ENCODE data around the gene DMKN. TPM values are rescaled to one million over a fixed set of nuclear protein-coding genes. Genes with fewer than 3 reads are reported as not detected.
A peak's percentile ranks its signal among the peaks of the same experiment; 100 is the strongest.

The DMKN gene
- polyA plus RNA-seq, 2 of the 4 experiments (the other 2 are of a cell fraction): 21.5 to 40.6 TPM

DNA sequence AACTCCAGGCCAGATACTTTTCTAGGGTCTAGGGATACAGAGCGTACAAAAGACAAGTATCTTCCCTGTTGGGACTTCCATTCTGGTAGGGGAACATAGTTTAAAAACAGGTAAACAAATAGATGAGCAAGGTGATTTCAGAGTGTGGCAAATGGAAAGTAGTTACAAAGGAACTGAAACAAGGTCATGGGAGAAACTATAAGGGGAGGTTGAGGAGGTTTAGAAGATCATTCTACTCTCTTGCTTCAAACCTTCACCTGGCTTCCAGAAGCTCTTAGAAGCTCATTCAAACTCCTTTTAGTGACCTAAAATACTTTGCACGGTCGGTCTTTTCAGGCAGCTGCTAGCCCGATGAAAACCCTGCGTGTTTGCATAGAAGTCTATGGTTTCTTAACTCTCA lies 56.3 kb downstream of the DMKN start (continued):
- TF ChIP-seq JUN (IDR thresholded peaks at IDR 0.05): no peak
- TF ChIP-seq TP53 (CRISPR knock-in tag; IDR thresholded peaks at IDR 0.05): no peak
- TF ChIP-seq SREBF2 (IDR thresholded peaks at IDR 0.05): no peak
- TF ChIP-seq CHD2 (IDR thresholded peaks at IDR 0.05; ENCODE audit: low read length, partially characterized antibody): no peak

DNA sequence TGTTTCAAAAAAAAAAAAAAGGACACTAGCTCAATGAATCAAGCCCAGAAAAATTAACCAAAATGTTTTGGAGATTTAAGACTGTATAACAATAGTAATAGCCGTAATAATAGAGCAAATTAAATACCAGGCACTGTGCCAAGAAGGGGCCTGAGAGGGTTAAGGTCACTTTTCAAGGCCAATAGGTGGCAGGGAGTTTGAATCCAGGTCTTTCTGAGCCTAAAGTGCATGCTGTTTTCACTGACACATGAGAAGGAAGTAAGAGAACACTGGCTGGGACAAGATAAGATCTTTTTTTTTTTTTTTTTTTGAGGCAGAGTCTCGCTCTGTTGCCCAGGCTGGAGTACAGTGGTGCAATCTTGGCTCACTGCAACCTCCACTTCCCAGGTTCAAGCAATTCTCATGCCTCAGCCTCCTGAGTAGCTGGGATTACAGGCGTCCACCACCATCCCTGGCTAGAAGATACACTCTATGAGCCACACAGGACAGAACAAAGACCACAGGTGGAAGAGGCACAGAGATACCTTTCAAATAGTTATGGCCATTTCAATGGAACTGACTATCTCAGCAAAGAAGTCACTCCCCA lies 57.7 kb downstream of the DMKN start:
- ChIA-PET CTCF (interaction anchor here (0.9 to 8.5 kb wide), 4 partner anchors 15 to 55 kb away, joined by 3 to 67 read pairs (median 8); no protein-coding TSS in a partner anchor), POLR2A (interaction anchor here (0.6 kb wide), 1 partner anchor 150 kb away, joined by 5 read pairs; no protein-coding TSS in a partner anchor)
- TF ChIP-seq BHLHE40 (IDR thresholded peaks at IDR 0.05; ENCODE audit: low read depth, low read length) (no peak), NR3C1 (IDR thresholded peaks at IDR 0.05) (no peak), FOXS1 (CRISPR knock-in tag; IDR thresholded peaks at IDR 0.05) (no peak), HEYL (CRISPR knock-in tag; IDR thresholded peaks at IDR 0.05) (no peak), POLR2AphosphoS2 (conservative IDR thresholded peaks at IDR 0.05; ENCODE audit: low read length) (no peak)
- Histone ChIP-seq H3K4me3 (no peak overlapping the region), H3K27ac (no peak overlapping the region), H3K4me1 (peaks cover 17% of the 10 kb centered on the region), H3K9me3 (no peaks in the 10 kb centered on the region), H3K4me2 (no peak overlapping the region)
- no peak for ATAC-seq
- DNase-seq (ENCODE audit: low read depth in 1 of 2, low spot score in 1 of 2): no peak
- 66% methylated on average over 3 of the region's 3 CpGs for WGBS (ENCODE audit: missing lambda C conversion rate)
- no peak for FAIRE-seq

DNA sequence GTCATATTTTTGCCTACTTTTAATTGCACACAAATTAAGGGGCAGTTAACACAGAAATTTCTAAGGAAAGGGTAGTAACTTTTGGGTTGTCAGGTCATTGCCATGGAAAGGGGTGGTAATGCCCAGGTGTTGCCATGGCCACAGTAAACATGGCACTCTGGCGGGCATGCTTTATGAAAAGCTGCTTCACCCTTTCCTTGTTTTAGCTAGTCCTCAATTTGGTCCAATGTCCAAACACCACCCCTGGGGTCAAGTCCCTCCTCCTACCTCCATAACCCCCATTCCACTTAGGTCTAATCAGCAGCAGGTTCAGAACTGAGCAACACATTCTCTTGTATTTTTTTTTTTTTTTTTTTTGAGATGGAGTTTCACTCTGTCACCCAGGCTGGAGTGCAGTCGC lies 58.8 kb downstream of the DMKN start:
- Histone ChIP-seq H3K4me1 (peaks cover 14% of the 10 kb centered on the region), H3K4me3 (no peak overlapping the region), H3K27ac (no peak overlapping the region), H3K4me2 (no peak overlapping the region), H3K9me3 (no peaks in the 10 kb centered on the region)
- POLR2A ChIA-PET: no interaction called here
- TF ChIP-seq ZNF302 (CRISPR knock-in tag; IDR thresholded peaks at IDR 0.05): no peak
- TF ChIP-seq KDM5A (IDR thresholded peaks at IDR 0.05): no peak
- TF ChIP-seq FOSL2 (IDR thresholded peaks at IDR 0.05): no peak
- no peak for TF ChIP-seq FOSL2 (CRISPR knock-in tag; IDR thresholded peaks at IDR 0.05)
- TF ChIP-seq, protein P1, sequence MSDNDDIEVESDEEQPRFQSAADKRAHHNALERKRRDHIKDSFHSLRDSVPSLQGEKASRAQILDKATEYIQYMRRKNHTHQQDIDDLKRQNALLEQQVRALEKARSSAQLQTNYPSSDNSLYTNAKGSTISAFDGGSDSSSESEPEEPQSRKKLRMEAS (IDR thresholded peaks at IDR 0.05): no peak
- TF ChIP-seq CBX8 (IDR thresholded peaks at IDR 0.05): no peak
- 90% methylated on average over 2 of the region's 2 CpGs for WGBS (ENCODE audit: missing lambda C conversion rate)
- CTCF ChIA-PET: interaction anchor here (0.9 to 8.5 kb wide), 6 partner anchors 10 to 102 kb away, joined by 3 to 67 read pairs (median 8); no protein-coding TSS in a partner anchor
- no peak for DNase-seq (ENCODE audit: low read depth in 1 of 2, low spot score in 1 of 2)
- ATAC-seq: no peak
- FAIRE-seq: peak; percentile 28

DNA sequence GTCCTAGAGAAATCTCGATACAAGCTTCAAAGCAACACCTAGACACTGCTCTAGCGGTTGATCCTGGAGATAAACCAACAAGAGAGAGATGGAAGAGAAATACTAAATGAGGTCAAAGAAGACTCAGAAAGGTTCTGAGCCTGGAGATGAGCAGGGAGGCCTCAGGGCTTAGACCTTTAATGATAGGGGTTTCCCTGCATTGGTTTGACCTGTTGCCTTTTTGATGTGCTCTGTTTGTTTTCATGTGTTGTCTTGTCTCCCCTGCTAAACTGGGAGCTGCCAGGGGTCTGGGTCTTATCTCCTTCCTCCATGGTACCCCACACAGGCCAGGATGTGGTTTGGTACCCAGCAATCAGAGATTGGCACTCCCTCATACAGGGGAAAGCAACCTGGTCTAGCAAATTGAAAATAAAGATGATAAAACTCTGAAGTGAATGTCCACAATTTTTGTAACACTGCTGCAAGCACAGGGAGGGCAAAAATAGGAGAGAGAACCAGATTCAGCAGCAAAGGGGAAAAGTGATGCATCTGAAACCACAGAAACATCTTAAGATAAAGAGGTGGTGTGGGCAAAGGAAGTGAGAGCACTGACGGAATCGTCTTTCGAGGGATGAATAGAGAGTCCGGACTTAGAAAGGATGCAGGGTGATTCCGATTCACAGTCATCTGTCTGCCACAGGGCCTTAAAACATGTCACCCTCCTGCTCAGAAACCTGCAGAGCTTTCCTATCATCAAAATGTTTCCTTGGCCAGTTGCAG lies 61.9 kb downstream of the DMKN start:
- H3K4me2 ChIP-seq: no peak overlapping the region
- no peak for DNase-seq (ENCODE audit: low read depth in 1 of 2, low spot score in 1 of 2)
- WGBS (ENCODE audit: missing lambda C conversion rate): 66% methylated on average over 7 of the region's 7 CpGs
- H3K9me3 ChIP-seq: no peaks in the 10 kb centered on the region
- H3K27ac ChIP-seq: no peak overlapping the region
- TF ChIP-seq TP53 (CRISPR knock-in tag; IDR thresholded peaks at IDR 0.05) (no peak), HOXA7 (CRISPR knock-in tag; IDR thresholded peaks at IDR 0.05) (no peak), HOXB13 (CRISPR knock-in tag; IDR thresholded peaks at IDR 0.05; ENCODE audit: low read depth) (no peak), SREBF2 (IDR thresholded peaks at IDR 0.05) (no peak), RCOR1 (IDR thresholded peaks at IDR 0.05; ENCODE audit: low read depth, low read length) (no peak), MAFK (IDR thresholded peaks at IDR 0.05; ENCODE audit: partially characterized antibody) (no peak), FOXS1 (CRISPR knock-in tag; IDR thresholded peaks at IDR 0.05) (no peak), MAZ (IDR thresholded peaks at IDR 0.05; ENCODE audit: borderline replicate concordance, low read depth, low read length) (no peak), BHLHE40 (IDR thresholded peaks at IDR 0.05; ENCODE audit: low read depth, low read length) (no peak)
- TF ChIP-seq, protein P2, sequence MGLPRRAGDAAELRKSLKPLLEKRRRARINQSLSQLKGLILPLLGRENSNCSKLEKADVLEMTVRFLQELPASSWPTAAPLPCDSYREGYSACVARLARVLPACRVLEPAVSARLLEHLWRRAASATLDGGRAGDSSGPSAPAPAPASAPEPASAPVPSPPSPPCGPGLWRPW (IDR thresholded peaks at IDR 0.05): no peak
- TF ChIP-seq, protein P3, sequence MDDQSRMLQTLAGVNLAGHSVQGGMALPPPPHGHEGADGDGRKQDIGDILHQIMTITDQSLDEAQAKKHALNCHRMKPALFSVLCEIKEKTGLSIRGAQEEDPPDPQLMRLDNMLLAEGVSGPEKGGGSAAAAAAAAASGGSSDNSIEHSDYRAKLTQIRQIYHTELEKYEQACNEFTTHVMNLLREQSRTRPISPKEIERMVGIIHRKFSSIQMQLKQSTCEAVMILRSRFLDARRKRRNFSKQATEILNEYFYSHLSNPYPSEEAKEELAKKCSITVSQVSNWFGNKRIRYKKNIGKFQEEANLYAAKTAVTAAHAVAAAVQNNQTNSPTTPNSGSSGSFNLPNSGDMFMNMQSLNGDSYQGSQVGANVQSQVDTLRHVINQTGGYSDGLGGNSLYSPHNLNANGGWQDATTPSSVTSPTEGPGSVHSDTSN (IDR thresholded peaks at IDR 0.05): no peak
- ChIA-PET CTCF (interaction anchor here (0.7 to 6.0 kb wide), 9 partner anchors 9 to 195 kb away, joined by 3 to 25 read pairs (median 5); no protein-coding TSS in a partner anchor), POLR2A (interaction anchor here (0.6 kb wide), 1 partner anchor 8 kb away, joined by 3 read pairs; no protein-coding TSS in a partner anchor)
- ATAC-seq: no peak
- H3K4me3 ChIP-seq: no peak overlapping the region
- no peak for FAIRE-seq
- no peaks in the 10 kb centered on the region for H3K4me1 ChIP-seq
